Occipital lobe (tissue), 2 donors: ENCODE measurements around the gene USP12. TPM values are rescaled to one million over a fixed set of nuclear protein-coding genes. Genes with fewer than 3 reads are reported as not detected.

Source experiments
- DNase-seq: peaks from one replicate; lab custom pipeline; 2025; lab: John Stamatoyannopoulos, UW
- total RNA-seq: library from RNA; depleted of rRNA; stranded (reverse); fragments of >200 nt; gene quantifications from one replicate; pipeline ENCODE4 v1.2.3, GENCODE V29; 2014

USP12 gene
- total RNA-seq, 1 donor from 2014 or later: 67.4 TPM

GRCh38 chr13:27038323-27038722 is 133.3 kb downstream of the USP12 start:
- DNase-seq: no peak

- no peak for DNase-seq
Observed at GRCh38 chr13:27037571-27037970, 134.0 kb downstream of the USP12 start.

GRCh38 chr13:27037171-27037570 is 134.4 kb downstream of the USP12 start:
- DNase-seq: no peak

- DNase-seq: no peak
Observed at GRCh38 chr13:27036236-27036981, 135.2 kb downstream of the USP12 start.

DNA sequence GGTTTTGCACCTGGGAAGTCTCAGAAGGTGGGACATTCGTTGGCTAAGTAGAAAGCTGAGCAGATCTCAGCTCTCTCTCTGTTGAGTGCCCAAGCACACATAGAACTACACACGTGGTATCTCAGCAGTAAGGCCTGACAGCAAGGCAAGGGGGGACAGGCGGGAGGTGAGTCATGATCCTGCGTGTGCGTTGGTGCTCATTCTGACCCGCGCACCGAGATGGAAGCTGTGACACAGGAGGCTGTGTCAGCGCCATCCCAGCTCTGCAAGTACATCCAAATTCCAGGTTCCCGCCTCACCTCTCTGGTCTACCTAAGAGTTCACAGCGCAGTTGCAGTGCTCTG is 135.7 kb downstream of the USP12 start:
- no peak for DNase-seq

DNA sequence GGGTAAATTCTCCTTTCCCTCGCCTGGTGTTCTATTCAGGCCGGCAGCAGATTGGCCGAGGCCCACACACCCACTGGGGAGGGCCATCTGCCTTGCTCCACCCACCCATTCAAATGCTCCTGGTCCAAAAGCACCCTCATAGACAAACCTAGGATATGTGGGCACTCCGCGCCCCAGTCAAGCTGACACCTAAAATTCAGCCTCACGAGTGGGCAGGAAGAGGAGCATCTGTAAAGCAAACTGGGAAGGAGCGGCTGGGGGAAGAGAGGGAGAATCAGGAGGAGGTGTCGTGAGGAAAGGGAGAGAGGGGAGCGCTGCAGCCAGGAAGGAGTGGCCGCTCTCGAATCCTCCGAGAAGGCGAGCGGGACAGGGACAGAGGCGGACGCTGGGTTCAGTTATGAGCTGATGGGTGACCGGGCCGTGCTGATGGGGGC is 136.9 kb downstream of the USP12 start:
- DNase-seq: peak; percentile 53

- DNase-seq: no peak
Observed at GRCh38 chr13:27028683-27029480, 142.7 kb downstream of the USP12 start.

- DNase-seq: no peak
Observed at GRCh38 chr13:27027086-27027667, 144.4 kb downstream of the USP12 start.

GRCh38 chr13:27026396-27026795 is 145.2 kb downstream of the USP12 start:
- no peak for DNase-seq

GRCh38 chr13:27024776-27025492 is 146.7 kb downstream of the USP12 start:
- no peak for DNase-seq

GRCh38 chr13:27024074-27024461 is 147.5 kb downstream of the USP12 start:
- no peak for DNase-seq

DNA sequence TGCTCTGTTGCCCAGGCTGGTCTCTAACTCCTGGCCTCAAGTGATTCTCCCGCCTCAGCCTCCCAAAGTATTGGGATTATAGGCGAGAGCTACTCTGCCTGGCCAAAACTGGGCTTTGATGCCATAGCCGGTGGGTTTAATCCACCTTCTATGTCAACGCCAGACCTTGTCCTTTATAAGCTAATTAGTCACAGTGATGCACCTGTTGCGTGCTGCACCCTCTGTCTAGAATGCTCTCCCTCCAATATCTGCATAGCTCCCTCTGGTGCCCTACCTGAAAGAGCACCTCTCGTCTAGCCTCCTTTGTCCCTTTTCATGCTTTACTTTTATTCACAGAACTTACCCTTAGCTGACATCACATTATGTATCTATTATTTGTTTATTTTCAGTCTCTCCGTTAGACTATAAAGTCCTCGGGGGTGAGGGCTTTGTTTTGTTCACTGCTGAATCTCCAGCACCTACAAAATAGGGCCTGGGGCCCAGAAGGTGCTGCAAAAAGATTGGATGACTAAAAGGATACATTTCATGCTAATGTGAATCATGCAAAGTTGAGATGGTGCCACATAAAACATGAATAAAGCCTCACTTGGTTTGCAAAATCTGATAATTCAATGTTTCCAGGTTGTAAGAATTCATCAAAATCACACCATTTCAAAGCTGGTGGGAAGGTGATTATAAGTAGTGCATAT is 148.1 kb downstream of the USP12 start:
- no peak for DNase-seq

DNA sequence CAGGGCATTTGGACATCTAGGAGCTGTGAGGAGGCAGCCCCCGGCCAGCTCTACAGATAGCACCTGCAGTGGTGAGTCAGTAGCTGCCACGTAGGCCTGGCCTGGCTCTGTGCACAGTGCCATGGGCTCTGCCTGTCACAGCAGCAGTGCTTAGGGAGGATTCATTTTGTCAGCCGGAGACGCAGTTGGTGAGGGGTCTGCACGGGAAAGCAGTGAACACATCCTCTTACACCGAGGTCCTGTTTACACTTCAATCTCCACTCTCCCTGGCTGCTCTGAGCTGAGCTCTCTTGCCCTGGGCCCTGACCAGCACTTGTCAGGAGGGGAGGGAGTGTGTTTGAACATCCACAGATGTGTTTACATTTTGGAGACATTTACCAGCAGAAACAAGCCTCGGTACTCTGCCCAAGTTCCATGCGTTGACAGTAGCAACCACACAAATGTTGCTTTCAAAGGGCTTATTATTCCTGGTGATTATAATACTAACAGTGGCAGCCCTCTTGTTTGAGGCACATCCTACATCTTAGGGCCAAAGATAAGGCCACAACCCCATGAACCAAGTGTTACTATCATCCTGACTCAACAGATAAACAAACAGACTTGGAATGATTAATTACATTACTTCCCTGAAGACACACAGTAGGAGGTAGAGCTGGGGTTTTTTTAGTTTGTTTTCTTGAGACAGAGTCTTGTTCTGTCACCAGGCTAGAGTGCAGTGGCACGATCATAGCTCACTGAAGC is 148.9 kb downstream of the USP12 start:
- peak; percentile 41 for DNase-seq

DNA sequence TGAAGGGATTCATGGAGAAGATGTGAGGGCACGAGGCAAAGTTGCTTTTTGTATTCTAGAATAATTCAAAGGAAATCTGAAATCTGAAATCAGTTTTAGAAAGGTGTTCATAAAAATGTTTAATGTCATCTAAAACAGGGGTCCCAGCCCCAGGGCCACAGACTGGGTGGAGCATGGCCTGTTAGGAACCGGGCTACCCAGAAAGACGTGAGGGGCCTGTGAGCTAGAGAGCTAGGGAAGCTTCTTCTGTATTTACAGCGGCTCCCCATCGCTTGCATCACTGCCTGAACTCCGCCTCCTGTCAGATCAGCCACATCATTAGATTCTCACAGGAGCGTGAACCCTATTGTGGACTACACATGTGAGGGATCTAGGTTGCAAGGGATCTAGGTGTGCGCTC is 151.2 kb downstream of the USP12 start:
- DNase-seq: no peak

- DNase-seq: no peak
Observed at GRCh38 chr13:27018882-27019281, 152.7 kb downstream of the USP12 start.

DNA sequence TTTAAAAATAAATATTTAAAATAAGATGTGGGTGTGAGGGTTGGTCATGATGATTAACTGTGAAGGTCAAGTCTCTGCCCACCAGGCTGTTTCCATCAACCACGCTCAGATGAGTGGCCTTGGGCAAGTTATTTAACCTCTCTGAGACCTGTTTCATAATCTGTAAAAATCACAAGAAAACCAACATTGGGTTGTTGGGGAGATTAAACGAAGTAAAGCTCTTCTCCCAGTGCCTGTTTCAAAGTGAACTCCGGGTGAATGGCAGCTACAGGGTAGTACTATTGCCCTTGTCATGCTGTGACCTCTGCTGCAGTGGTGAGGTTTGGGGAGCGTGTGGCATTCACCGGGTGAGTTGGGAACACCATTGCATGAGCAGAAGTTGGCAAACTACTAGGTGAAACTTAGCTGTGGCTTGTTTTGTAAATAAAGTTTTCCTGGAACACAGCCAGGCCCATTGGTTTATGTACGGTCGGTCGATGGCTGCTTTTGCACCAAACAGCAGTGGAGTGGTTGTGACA is 153.2 kb downstream of the USP12 start:
- DNase-seq: no peak

DNA sequence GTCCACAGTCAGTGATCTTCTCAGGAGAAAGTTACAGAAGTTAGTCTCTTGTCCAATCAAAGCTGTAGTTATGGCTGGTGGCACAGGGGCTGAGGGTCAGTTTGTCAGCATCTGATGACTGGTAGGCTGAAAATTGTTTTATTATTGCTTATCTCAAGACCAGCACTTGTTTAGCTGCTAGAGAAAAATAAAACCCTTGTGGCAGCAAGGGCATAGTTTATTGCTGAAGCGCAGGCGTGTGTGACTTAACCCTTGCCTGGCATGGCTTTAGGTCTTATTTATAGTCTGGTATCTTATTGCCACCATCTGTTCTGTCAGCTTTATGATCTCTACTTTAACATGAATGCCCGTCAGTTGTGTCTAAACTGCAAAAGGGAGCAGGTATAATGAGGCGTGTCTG is 154.7 kb downstream of the USP12 start:
- DNase-seq: no peak
